Measurements from ENCODE around the gene RNU1-4. TPM values are rescaled to one million over a fixed set of nuclear protein-coding genes. Genes with fewer than 3 reads are reported as not detected.
"Not testable (repeated sequence)": the region's sequence is repeated elsewhere in the genome, so short reads cannot be mapped to it uniquely, and the experiment has no call there.

RNU1-4 gene
- total RNA-seq, 1 donor from 2014 or later = 1,962 TPM

GRCh38 chr1:16732254-16732896 is 7.9 kb upstream of the RNU1-4 start:
- H3K27ac Mint-ChIP-seq; H3K4me1 Mint-ChIP-seq; intact Hi-C loops (cut with micrococcal nuclease); H3K9me3 Mint-ChIP-seq; DNase-seq; H3K36me3 Mint-ChIP-seq (ENCODE audit: low read depth); H3K4me3 Mint-ChIP-seq; H3K27me3 Mint-ChIP-seq: not testable (repeated sequence)

DNA sequence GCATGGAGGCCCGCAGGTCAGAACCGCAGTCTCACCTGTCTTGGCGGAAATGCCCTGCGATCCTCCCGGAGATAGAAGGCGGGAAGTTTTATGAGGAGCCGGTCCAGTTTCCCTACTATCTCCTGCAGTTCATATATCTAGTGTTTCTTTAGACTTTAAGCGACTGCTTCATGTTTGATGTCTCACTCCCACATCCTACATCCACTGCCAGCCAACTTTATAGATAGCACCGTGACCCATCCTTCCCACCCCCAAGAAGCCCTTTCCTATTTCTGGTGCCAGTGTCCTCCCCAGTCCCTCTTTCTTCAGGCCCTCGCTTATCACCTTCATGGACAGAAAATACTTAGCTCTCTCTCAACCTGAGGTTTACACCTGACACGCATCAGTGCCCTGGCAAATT is 914 bp downstream of the RNU1-4 start:
- H3K4me3 Mint-ChIP-seq; DNase-seq; H3K27me3 Mint-ChIP-seq; H3K4me1 Mint-ChIP-seq; H3K36me3 Mint-ChIP-seq (ENCODE audit: low read depth); intact Hi-C loops (cut with micrococcal nuclease); H3K27ac Mint-ChIP-seq; H3K9me3 Mint-ChIP-seq: not testable (repeated sequence)

- H3K27me3 Mint-ChIP-seq; H3K4me3 Mint-ChIP-seq; H3K36me3 Mint-ChIP-seq (ENCODE audit: low read depth); H3K27ac Mint-ChIP-seq; H3K9me3 Mint-ChIP-seq; intact Hi-C loops (cut with micrococcal nuclease); H3K4me1 Mint-ChIP-seq; DNase-seq: not testable (repeated sequence)
Measured at GRCh38 chr1:16747660-16748059, 7.3 kb downstream of the RNU1-4 start.

- H3K27ac Mint-ChIP-seq; H3K4me1 Mint-ChIP-seq; H3K4me3 Mint-ChIP-seq; H3K9me3 Mint-ChIP-seq; intact Hi-C loops (cut with micrococcal nuclease); DNase-seq; H3K36me3 Mint-ChIP-seq (ENCODE audit: low read depth); H3K27me3 Mint-ChIP-seq: not testable (repeated sequence)
Measured at GRCh38 chr1:16748710-16749109, 8.4 kb downstream of the RNU1-4 start.

DNA sequence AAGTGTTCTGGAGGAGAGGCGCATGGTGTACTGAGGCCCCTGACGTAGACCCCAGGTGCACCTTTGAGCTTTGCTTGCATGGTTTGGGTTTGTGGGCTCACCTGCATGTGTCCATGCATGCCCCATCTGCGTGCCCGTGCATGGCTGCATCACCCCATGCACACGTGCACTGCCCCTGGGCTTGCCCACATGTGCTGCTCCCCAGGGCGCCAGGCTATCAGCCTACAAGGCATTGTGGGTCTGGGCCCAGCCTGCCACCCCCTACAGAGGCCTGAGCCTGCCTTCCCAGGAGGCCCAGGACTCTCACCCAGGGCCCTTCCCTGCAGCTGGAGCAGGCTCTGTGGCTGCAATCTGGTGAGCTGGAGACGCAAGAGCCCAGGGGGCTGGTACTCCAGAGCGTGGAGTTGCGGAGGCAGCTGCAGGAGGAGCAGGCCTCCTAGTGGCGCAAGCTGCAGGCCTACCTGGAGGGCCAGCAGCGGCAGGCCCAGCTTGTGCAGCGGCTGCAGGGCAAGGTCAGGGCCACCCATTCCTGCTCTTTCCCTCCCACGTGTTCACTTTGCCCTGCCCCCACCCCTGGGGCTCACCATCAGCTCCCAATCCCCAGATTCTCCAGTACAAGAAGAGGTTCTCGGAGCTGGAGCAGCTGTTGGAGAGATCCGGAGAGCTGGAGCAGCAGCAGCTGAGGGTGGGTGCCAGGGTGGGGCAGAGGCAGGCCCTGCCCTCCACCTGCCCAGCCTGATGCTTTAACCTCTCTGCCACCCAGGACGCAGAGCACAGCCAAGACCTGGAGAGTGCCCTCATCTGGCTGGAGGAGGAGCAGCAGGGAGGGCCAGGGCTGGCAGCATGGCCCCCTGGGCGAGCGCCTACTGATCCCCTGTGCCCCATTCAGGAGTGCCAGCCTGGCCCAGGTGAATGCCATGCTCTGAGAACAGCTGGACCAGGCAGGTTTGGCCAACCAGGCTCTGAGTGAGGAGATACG is 9.9 kb downstream of the RNU1-4 start:
- H3K9me3 Mint-ChIP-seq; intact Hi-C loops (cut with micrococcal nuclease); DNase-seq; H3K36me3 Mint-ChIP-seq (ENCODE audit: low read depth); H3K27ac Mint-ChIP-seq; H3K27me3 Mint-ChIP-seq; H3K4me3 Mint-ChIP-seq; H3K4me1 Mint-ChIP-seq: not testable (repeated sequence)

DNA sequence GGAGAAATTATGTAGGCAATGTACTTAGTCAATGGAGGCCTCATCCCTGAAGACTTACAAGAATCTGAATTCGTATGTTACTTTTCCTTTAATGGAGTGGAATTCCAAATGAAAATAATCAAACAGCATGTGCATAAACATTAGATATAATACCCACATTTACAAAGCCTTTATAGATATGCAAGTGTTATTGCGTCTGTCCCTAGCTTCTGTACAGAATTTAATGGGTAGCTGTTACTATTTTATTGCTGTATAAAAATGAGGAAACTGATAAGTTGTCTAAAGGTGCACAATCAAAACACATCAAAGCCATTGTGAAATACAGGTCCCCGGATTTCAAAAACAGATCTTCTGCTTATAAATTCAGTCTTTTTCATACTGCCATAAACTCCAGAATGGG is 12.5 kb downstream of the RNU1-4 start:
- H3K9me3 Mint-ChIP-seq; H3K4me1 Mint-ChIP-seq; DNase-seq; intact Hi-C loops (cut with micrococcal nuclease); H3K27me3 Mint-ChIP-seq; H3K36me3 Mint-ChIP-seq (ENCODE audit: low read depth); H3K4me3 Mint-ChIP-seq; H3K27ac Mint-ChIP-seq: not testable (repeated sequence)

DNA sequence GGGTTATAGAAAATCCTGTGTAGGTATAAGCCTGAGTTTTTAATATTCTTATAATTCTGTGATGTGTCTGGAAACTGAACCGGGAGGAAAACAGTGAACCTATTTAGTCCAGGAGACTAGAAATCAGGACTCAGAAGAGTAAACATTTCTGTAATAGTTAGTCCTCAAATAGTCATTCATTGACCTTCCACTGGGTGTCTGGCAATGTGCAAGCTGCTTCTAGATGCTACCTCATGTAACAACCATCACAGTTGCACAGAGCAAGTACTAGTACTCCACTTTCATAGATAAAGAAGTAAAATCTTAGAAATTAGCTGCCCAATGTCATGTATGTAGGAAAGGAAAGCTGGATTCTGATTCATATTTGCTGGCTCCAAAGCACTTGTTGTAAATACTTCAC is 15.1 kb downstream of the RNU1-4 start:
- H3K4me1 Mint-ChIP-seq; H3K27ac Mint-ChIP-seq; H3K36me3 Mint-ChIP-seq (ENCODE audit: low read depth); H3K9me3 Mint-ChIP-seq; H3K4me3 Mint-ChIP-seq; DNase-seq; intact Hi-C loops (cut with micrococcal nuclease); H3K27me3 Mint-ChIP-seq: not testable (repeated sequence)

- H3K27ac Mint-ChIP-seq; H3K4me1 Mint-ChIP-seq; H3K27me3 Mint-ChIP-seq; H3K36me3 Mint-ChIP-seq (ENCODE audit: low read depth); H3K9me3 Mint-ChIP-seq; H3K4me3 Mint-ChIP-seq; DNase-seq; intact Hi-C loops (cut with micrococcal nuclease): not testable (repeated sequence)
Measured at GRCh38 chr1:16755932-16756331, 15.6 kb downstream of the RNU1-4 start.

GRCh38 chr1:16757574-16757973 is 17.3 kb downstream of the RNU1-4 start:
- DNase-seq; H3K36me3 Mint-ChIP-seq (ENCODE audit: low read depth); H3K27ac Mint-ChIP-seq; H3K4me3 Mint-ChIP-seq; intact Hi-C loops (cut with micrococcal nuclease); H3K4me1 Mint-ChIP-seq; H3K9me3 Mint-ChIP-seq; H3K27me3 Mint-ChIP-seq: not testable (repeated sequence)

DNA sequence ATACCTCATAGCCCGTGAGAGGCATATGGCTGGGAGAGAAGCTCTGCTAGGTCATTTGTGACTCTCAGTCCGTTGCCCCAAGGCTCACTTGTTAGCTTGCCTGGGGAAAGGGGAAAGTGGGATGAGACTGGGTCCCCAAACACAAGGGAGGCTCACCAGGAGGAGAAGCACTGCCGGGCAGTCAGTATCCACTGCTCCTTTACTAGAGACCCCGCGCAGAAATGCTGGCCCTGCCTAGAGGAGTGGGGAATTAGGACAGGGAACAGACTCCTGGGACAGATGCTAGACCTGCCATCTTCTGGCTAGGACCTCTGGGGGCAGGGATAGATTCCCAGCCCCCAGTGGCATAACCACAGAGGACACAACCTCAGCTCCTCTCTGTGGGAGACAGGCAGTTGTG is 17.7 kb downstream of the RNU1-4 start:
- H3K27me3 Mint-ChIP-seq; H3K4me3 Mint-ChIP-seq; DNase-seq; H3K9me3 Mint-ChIP-seq; H3K36me3 Mint-ChIP-seq (ENCODE audit: low read depth); H3K27ac Mint-ChIP-seq; H3K4me1 Mint-ChIP-seq; intact Hi-C loops (cut with micrococcal nuclease): not testable (repeated sequence)

GRCh38 chr1:16759041-16759493 is 18.8 kb downstream of the RNU1-4 start:
- not testable (repeated sequence) for H3K9me3 Mint-ChIP-seq
- DNase-seq = peak; percentile 49

GRCh38 chr1:16759650-16760455 is 19.5 kb downstream of the RNU1-4 start:
- H3K36me3 Mint-ChIP-seq (ENCODE audit: low read depth); H3K4me1 Mint-ChIP-seq; H3K4me3 Mint-ChIP-seq; H3K27me3 Mint-ChIP-seq; intact Hi-C loops (cut with micrococcal nuclease); H3K9me3 Mint-ChIP-seq; H3K27ac Mint-ChIP-seq: not testable (repeated sequence)
- DNase-seq = peak; percentile 7

More at GRCh38 chr1:16759041-16759493, 18.8 kb downstream of the RNU1-4 start:
- H3K36me3 Mint-ChIP-seq (ENCODE audit: low read depth); H3K27ac Mint-ChIP-seq; H3K4me1 Mint-ChIP-seq; intact Hi-C loops (cut with micrococcal nuclease); H3K4me3 Mint-ChIP-seq; H3K27me3 Mint-ChIP-seq: not testable (repeated sequence)

DNA sequence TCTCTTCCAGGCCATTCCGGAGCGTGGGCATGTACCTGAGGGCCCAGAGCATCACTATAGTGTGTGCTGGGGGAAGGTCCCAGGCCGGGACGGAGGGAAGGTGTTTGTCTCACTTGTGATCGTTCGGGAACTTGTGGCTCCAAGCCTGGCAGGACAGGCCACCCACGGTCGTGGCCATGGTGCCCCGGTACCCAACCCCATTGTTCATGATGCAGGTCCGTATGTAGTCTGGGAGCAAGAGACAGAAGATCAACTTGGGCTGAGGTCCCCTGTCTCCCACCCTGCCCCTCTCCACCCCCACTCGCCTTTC is 20.1 kb downstream of the RNU1-4 start:
- H3K27me3 Mint-ChIP-seq; intact Hi-C loops (cut with micrococcal nuclease); H3K9me3 Mint-ChIP-seq; DNase-seq; H3K27ac Mint-ChIP-seq; H3K36me3 Mint-ChIP-seq (ENCODE audit: low read depth); H3K4me3 Mint-ChIP-seq; H3K4me1 Mint-ChIP-seq: not testable (repeated sequence)

DNA sequence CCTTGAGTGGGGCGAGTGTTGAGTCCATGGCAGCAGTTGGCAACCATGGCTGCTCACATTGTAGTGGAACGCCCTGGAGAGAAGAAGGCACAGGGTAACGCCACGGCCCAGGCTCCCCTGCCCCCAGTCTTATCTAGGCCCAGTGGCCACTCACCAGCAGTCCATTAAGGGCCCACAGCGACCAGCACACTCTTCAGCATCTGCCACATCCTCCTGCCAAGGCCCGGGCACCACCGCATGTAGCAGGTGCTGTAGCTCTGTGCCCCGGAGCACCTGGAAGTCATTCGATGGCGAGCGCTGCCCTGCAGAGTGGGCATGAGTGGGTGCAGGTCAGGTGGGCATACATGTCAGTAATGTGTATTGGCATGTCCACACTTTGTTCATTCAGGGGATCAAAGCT is 20.5 kb downstream of the RNU1-4 start:
- H3K27ac Mint-ChIP-seq; H3K4me3 Mint-ChIP-seq; H3K4me1 Mint-ChIP-seq; H3K9me3 Mint-ChIP-seq; H3K27me3 Mint-ChIP-seq; H3K36me3 Mint-ChIP-seq (ENCODE audit: low read depth); intact Hi-C loops (cut with micrococcal nuclease): not testable (repeated sequence)
- peak; percentile 38 for DNase-seq

All from activated CD4-positive, alpha-beta T cell treated with anti-CD3 and anti-CD28 coated beads, Interleukin-2, amount 10 ng/mL, durations not matched to agents 24 days and 14 days (primary cell).